Central memory CD4-positive, alpha-beta T cell (primary cell): ENCODE measurements around the gene FSTL4.
"Not testable (repeated sequence)": the region's sequence is repeated elsewhere in the genome, so short reads cannot be mapped to it uniquely, and the experiment has no call there.

Experiments
- DNase-seq: peaks from one replicate; pipeline ENCODE4 v3.0.0; 2022

Gene FSTL4

DNA sequence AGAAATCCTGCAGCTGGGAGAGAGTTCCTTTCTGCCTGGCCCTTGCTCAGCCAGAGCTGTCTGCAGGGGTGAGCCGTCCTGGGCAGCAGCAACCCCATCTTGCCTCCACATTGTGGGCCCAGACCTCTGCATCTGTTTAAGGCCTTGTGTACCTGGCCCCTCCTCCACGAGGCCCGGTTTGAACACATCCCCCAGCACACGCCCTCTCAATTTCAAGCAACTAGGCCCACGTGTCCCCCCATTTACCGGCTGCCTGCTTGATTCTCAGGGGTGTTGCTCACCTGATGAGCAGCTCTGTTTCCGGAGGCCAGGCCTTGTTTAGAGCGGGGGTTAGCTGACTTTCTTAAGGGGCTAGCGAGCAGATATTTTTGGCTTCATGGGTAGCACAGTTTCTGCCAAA, 378.7 kb downstream of the FSTL4 start:
- DNase-seq: no peak

DNA sequence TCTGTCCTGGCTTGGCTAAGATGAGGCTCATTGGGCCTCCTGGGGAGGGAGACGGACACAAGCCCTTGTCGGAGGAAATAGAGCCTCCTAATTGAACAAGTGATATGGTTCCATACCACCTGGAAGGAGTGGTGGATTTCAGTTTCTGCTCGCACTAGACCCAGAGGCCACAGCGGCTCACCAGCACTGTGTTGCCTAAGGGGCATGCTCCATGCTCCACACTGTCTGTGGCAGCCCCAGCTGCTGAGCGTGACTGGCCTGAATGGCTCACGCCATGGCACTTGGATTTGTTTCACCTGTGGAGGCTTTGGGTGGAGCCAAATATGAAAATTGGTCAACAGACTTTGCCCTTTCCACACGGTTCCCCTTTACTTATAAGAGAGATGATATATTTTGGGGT, 379.4 kb downstream of the FSTL4 start:
- DNase-seq: no peak

- DNase-seq: no peak
These were observed 379.9 kb downstream of the FSTL4 start for GRCh38 chr5:133232435-133232834.

DNA sequence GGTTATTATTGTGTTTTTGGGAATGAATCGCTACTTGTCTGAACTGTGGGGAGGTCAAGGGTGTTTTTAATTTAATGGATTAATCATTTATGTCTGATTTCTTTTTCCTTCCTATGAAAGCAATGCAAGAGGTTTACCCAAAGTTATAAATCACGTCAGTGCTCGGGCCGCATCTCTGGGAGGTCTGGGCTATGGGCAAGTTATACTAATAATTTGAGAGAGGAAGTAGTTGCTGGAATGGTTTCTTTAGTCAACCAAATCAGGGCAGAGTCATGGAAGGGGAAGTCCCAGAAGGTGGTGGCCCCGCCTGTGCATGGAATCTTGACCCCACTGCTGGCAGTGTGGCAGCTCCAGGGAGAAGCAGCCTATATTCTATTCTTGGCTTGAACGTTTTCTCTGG, 380.3 kb downstream of the FSTL4 start:
- no peak for DNase-seq

- no peak for DNase-seq
These were observed 381.3 kb downstream of the FSTL4 start for GRCh38 chr5:133230823-133231578.

- no peak for DNase-seq
These were observed 382.2 kb downstream of the FSTL4 start for GRCh38 chr5:133229931-133230664.

GRCh38 chr5:133228316-133228715, 384.0 kb downstream of the FSTL4 start:
- DNase-seq: no peak

DNA sequence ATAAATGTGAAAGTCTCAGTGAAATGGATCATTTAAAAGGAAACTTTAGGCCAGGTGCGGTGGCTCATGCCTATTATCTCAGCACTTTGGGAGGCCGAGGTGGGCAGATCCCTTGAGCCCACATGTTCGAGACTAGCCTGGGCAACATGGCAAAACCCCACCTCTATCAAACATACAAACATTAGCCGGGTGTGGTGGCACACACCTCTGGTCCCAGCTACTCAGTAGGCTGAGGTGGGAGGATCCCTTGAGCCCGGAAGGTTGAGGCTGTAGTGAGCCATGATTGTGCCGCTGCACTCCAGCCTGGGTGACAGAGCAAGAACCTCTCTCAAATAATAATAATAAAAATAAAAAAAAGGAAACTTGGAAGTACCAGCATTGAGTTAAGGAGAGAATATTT, 384.4 kb downstream of the FSTL4 start:
- DNase-seq: no peak

GRCh38 chr5:133227082-133227481, 385.3 kb downstream of the FSTL4 start:
- no peak for DNase-seq

DNA sequence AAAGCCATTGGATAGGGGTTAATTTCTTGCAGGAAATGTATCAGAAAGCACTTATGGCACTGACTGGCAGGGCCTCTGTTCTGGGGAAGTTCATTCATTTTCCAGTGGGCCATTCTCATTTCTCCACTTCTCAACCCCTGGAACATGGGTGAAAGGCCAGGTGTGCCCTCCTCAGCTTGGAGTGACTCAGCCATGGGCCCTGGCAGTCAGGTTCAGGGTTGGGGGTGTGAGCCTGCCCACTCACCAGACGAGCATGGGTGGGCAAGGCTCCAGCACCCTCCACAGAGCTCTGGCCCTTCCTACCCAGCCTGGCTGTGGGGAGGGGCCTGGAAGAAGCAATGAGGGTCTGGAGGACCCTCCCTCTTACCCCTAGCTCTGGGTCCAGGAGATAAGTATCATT, 386.2 kb downstream of the FSTL4 start:
- no peak for DNase-seq

DNA sequence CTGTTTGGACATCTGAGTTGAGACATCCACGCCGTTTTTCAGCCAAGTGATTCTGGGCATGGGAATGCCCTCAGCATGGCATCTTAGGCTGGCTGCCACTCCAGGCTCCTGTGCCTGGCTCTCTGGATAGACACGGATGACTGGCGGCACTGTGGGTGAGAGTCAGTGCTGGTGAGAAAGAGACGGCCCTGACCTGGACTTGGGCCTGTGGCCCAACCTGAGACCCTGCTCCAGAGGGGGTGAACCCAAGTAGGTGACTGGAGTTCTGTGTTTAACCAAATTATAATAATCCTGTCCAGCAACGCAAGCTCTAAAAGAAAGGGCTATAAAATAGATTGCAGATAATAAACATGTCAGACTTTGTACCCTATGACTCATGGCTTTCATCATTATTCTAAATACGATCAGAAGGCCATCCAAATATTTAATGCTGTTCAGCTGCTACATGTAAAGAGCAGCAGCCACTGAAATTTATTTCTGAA, 386.6 kb downstream of the FSTL4 start:
- DNase-seq: no peak

DNA sequence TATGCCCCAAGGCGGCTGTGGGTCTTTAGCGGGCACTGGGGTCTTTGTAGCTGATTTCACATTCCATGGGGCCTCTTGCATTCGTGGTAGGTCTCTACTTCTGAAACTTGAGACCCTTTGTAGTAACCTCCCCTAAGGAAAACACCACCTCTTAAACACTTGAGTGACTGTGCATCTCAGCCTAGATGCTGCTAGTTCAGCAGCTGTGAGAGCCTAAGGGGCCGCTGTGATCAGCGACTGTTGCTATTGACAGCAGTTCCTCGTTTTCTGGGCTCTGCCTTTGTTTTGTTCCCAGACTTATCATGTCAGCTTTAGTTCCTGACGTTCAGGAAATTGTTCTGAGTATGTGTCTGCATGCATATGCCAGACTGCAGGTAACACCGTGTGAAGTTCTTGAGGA, 389.4 kb downstream of the FSTL4 start:
- no peak for DNase-seq

GRCh38 chr5:133222521-133222920, 389.8 kb downstream of the FSTL4 start:
- DNase-seq: no peak

- DNase-seq: no peak
These were observed 390.3 kb downstream of the FSTL4 start for GRCh38 chr5:133222040-133222439.

DNA sequence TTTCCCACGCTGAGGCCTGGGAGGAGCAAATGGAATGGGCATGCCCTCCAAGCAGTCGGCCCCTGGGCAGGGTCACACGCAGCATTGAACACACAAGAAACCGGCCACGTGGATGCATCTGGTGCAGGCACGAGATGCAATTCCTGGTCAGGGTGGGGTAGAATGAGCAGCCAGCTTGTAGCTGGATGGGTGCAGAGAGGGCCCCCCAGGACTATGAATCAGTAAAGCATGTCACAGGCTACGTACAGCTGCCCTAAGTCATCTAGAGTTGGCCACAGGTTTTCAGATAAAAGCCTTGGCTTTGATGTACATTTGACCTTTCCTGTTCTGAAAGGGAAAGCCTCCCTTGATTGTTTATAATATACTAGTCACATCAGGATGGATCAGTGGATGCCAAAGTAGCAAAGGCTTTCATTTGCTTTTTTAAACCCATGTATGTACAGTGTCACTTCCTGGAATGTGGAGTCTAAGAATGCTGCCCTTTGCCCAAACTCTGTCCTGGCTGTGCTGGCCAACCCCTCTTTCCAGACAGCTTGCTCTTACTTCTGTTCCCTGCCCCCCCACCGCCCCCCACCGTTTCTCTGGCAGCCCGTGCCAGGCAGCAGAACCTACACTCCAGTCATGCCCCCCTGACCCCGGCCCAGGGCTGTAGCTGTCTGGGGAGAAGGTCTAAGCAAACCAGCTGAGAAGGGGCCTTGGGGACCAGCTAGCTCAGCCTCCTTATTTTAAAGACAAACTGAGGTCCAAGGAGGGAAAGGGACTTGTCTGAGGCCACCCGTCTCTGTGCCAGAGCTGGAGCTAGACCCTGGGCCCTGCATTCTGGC, 391.3 kb downstream of the FSTL4 start:
- no peak for DNase-seq

GRCh38 chr5:133219296-133219695, 393.0 kb downstream of the FSTL4 start:
- no peak for DNase-seq

DNA sequence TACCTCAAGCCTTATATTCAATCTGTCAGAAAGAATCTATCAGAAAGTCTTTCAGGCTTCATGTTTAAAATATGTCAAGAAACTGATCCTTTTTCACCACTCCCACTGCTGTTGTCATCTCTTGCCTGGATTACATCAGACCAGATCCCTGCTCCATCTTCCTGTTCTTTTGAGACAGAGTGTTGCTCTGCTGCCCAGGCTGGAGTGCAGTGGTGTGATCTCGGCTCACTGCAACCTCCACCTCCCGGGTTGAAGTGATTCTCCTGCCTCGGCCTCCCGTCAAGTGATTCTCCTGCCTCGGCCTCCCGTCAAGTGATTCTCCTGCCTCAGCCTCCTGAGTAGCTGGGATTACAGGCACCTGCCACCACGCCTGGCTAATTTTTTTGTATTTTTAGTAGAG, 396.2 kb downstream of the FSTL4 start:
- DNase-seq: not testable (repeated sequence)

DNA sequence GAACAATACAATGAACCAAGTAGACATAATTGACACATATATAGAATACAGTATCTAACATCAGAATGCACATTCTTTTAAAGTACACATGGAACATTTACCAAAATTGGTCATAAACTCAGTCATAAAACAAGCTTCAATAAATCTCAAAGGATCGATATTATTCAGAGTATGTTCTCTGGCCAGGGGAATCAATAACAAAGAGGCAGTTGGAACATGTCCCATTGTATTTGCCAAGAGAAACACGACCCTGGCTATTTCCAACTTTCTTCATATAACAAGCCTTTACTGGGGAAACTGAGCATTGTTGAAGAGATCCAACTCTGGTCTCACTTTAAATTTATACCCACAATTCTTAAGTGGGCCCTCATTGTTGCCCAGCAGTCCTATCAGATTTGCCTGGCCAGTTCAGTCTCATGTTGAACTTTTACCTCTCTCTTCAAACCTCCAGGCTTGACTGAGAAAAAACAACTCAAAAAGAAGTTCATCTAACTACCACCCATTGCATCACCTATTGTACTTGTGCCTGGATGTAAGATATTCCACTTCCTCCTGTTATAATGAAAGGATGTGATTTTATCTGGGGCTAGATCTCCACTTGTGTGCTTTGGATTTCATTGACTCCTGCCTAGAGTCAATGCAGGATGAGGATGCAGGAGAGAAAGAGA, 398.1 kb downstream of the FSTL4 start:
- no peak for DNase-seq

- DNase-seq: no peak
These were observed 406.7 kb downstream of the FSTL4 start for GRCh38 chr5:133205649-133206048.

- DNase-seq: no peak
These were observed 407.1 kb downstream of the FSTL4 start for GRCh38 chr5:133205204-133205603.

DNA sequence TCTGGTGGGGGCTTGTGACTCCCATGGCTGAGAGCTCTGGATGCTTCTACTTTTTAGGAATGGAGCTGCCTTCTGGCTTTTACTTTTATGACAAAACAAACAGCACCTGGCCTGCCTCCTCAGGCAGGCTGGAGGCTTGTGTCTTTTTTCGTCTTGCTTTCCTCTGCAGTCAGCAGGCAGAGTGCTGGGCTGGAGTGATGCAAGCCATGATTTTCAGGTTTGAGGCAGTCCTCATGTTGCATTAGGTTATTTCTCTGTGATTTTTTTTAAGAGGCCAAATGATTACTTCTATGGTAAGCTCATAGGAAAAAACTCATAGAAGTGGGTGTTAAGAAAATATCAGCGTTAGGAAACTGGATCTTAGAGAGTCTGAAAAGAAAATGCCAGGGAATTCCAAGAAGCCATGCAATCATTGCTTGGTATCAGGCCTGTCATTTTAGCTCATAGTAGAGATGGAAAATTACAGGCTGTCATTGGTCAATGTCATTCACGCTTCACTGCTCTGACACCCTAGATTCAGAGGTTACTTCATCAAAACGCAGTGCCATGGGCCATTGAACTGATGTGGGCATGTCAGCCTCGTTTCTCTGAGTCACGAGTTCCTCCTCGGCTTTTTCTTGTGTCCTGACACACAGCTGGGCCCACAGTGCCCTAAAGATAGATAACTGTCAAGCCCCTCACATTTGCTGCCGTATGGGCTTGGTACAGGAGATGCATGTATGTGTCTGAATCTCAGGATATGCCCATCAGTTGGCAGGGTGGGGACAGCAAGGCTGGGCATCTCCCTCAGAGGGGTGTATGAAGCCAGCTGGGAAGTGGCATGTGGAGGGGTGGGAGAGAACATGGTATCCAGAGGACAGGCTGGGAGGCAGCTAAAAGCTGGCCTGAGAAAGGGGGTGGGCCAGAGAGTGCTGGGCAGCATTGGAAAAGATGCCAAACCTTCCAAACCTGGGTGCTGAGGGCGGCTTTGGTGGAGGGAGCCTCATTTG, 408.7 kb downstream of the FSTL4 start:
- no peak for DNase-seq
